ENCODE measurements around the gene ZNF652.

ZNF652 gene

DNA sequence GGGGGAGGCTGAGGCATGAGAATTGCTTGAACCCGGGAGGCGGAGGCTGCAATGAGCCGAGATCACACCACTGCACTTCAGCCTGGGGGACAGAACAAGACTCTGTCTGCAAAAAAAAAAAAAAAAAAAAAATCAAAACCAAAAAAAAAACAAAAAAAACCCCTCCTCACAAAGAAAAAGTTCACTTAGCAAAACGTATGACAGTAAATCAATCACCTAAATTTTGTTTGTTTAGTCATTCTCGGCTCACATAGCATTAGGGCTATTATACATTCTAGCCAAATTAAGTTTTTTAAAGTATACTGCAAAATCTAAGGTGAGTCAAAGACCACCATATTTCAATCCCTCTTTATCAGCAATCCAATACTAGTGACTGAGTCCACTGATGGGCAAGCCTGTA, 5.7 kb downstream of the ZNF652 start:
- DNase-seq, result no peak

DNA sequence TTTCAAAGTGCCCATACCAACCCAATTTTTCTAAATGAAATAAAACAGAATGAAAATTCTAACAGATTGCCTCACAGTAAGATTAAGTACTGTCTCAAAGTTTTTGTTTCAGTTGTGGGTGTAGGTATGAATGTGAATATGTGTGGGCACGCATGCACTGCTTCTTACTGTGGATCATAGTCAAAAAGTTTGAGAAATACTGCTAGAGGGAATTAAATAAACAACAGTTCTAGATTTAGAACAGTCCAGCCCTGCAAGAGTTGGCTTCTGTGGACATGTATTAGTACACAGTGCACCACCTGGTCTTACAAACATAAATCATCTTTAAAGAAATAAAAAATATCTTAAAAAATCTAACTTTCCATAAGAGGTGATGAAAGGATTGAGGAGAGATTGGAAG, 8.4 kb downstream of the ZNF652 start:
- no peak for DNase-seq

DNA sequence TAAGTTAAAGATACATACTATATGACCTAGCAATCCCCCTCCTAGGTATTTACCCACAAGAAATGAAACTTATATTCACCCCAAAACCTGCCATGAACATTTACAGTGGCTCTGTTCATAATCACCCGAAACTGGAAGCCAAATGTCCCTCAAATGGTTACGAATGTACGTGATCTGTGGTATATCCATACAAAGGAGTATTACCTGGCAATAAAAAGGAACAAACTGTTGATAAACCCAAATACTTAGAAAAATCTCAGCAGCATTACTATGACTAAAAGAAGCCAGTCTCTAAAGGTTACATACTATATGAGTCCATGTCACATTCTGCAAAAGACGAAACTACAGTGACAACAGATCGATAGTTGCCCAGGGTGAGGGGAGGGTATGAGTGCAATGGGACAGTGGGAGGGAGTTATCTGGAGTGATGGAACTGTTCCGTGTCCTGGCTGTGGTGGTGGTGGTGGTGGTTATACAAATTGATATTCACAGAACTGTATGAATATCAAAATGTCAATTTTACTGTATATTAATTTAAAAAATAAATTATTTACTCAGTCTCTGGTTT, 9.4 kb downstream of the ZNF652 start:
- no peak for DNase-seq

DNA sequence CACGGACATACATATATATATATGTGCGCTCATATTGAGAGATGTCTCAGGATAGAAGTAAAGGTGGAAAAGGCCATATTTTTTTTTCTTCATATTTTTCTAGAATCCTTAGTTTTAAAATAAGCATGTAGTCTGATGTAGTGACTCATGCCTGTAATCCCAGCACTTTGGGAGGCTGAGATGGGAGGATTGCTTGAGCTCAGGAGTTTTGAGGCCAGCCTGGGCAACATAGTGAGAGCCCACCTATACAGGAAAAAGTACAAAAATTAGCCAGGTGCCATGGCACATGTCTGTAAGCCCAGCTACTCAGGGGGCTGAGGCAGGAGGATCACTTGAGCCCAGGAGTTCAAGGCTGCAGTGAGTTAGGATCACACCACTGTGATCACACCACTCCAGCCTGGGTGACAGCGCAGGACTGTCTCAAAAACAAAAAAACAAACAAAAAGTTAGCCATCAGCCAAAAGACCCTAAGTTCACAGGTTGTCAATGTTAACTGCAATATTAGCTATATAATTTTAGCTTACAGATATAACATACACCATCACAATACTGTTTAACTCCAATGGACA, 10.4 kb downstream of the ZNF652 start:
- no peak for DNase-seq

DNA sequence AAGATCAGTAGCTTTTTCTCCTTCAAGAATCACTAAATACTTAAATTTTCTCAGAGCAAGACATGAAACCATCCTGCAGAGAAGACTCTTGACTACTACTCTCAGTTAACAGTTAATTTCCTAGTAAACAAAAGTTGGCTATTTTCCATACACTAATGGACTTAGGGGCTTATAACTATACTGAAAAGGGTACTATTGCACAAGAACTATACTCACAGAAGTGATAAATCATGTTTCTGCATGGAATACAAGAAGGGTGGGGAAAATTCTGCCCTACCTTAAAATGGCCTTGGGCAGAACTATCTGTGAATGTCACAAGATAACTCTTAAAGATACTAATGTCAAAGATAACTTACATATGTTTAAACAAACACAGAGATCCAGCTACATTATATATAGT, 12.5 kb downstream of the ZNF652 start:
- peak; percentile 21 for DNase-seq

DNA sequence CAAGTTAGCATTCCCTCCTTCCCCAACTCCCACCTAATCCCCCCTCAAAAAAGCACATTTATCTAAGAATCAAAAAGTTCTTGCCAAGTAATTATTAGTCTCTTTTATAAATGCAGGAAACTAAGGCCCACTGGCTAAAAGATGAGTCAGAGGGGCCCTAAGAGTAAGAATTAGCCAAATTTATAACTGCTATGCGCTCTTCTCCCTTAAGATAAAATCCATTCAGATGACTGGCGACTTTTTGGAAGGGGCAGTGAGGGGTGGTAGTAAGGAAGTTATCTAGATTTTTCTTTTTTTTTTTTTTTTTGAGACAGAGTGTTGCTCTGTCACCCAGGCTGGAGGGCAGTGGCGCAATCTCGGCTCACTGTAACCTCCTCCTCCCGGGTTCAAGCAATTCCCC, 17.1 kb downstream of the ZNF652 start:
- no peak for DNase-seq

DNA sequence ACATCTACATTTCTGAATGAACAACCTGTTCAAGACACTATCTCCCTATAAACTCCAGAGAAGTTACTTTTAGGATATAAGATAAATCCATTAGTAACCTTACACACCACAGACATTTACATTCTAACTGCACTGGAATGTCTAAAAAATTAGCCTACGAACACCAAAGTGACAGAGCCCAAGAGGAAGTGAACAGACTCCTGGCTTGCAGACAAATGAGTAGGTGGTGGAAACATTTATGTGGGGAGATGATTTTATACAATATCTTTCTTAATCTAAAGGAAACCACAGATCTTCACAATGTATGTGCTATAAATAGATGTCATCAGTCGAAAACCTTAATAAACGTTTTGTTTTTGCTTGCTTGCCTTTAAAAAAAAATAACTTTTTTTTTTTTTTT, 18.8 kb downstream of the ZNF652 start:
- DNase-seq, result no peak

DNA sequence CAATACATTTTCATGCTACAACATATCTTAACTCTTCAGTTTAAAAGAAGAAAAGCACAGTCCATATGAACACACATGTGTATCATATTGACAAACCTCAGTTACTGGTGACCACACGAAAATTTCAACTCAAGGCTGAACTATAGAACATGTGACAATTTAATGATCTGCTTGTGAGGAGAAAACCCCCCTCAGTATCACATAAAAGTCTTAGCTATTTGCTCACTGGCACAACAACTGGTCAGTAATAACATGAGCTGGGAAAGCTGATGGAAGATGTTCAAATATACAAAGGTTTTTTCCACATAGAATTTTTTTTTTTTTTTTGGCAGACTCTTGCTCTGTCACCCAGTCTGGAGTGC, 19.5 kb downstream of the ZNF652 start:
- DNase-seq, result no peak

DNA sequence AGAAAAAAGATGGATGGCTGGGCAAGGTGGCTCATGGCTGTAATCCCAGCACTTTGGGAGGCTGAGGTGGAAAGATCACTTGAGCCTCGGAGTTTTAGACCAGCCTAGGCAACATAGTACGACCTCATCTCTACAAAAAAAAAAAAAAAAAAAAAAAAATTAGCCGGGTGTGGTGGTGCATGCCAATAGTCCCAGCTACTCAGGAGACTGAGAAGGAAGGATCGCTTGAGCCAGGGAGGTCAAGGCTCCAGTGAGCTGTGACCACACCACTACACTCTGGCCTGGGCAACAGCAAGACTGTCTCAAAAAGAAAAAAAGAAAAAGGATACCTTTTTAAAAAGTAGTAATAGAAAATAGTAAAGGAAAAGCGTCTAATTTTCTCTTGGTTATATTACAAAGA, 20.7 kb downstream of the ZNF652 start:
- no peak for DNase-seq

DNA sequence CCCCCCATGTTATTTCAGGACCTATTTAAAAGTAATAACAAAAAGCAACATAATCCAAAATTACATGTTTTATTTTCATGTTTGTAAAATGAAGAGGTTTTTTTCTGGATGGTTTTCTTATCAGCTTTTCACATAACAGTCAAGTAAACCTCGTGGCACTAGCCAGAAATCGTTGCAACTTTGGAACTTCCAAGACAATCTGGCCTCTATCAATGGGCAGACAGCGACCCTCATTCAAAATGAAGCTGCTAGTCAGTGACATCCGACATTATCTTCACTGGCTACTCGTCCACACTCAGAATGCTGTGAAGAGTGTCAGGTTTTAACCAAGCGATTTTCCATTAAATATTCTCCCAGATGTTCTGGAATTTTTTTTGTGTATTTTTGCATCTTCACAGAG, 22.7 kb downstream of the ZNF652 start:
- no peak for DNase-seq

DNA sequence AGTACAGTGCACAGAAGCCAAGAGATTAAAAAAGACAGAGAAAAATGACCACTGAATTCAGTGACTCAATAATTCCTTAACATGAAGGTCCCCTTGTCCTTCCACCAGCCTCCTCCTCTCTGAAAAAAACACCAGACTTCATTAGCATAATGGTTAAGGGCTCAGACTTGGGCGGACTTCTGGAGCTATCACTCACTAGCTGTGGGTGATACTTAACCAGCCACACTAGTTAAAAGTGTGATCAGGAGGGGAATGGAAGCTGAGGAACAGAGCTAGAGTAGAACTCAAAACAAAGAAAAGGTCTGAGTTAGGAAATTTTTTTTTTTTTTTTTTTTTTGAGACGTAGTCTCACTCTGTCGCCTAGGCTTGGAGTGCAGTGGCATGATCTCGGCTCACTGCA, 23.2 kb downstream of the ZNF652 start:
- DNase-seq, result no peak

DNA sequence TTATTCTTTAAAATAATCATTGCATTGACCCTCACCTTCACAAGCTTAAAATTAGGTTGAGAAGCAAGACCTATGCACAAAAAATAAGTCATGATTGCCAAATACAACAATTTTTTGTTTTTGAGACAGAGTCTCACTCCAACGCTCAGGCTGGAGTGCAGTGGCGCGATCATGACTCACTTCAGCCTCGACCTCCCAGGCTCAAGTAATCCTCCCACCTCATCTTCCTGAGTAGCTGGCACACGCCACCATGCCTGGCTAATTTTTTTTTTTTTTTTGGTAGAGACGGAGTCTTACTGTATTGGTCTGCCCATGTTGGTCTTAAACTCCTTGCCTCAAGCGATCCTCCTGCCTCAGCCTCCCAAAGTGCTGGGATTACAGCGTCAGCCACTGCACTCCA, 24.2 kb downstream of the ZNF652 start:
- DNase-seq, result no peak

DNA sequence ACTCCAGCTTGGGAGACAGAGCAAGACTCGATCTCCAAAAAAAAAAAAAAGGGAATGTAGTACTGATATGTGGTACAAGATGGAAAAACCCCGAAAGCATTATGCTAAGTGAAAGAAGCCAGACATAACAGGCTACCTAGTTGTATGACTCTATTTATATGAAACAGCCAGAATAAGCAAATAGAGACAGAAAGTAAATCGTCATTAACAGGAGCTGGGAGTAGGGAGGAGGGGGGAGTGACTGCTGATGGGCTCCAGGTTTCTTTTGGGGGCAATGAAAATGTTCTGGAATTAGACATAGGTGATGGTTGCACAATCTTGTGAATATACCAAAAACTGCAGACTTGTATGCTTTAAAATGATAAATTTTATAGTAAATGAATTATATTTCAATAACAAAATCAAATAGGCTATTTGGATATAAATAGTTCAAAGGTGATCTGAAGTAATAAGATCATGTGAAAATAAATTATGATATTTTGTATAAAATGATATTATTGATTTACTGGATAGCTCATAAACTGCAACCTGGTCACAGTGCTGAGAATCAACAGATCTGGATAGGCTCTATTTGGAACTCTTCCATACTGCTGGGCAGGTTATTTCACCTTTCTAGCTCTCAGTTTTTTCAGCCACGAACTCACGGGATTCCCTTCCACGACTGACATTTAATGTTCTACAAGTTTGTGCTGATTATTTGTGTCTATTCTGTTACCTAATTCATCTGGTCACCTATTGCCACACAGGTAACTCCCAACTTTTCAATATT, 27.1 kb downstream of the ZNF652 start:
- no peak for DNase-seq

DNA sequence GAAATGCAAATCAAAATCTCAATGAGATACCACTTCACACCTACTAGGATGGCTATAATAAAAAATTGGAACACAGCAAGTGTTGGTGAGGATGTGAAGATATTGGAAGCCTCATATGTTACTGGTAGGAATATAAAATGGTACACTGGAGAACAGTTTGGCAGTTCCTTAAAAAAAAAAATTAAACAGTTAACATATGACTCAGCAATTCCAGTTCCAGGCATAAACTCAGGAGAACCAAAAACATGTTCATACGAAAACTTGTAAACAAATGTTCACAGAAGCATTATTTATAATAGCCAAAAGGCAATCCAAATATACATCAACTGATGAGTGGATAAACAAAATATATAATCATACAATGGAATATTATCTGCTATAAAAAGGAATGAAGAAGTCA, 28.2 kb downstream of the ZNF652 start:
- DNase-seq, result no peak

DNA sequence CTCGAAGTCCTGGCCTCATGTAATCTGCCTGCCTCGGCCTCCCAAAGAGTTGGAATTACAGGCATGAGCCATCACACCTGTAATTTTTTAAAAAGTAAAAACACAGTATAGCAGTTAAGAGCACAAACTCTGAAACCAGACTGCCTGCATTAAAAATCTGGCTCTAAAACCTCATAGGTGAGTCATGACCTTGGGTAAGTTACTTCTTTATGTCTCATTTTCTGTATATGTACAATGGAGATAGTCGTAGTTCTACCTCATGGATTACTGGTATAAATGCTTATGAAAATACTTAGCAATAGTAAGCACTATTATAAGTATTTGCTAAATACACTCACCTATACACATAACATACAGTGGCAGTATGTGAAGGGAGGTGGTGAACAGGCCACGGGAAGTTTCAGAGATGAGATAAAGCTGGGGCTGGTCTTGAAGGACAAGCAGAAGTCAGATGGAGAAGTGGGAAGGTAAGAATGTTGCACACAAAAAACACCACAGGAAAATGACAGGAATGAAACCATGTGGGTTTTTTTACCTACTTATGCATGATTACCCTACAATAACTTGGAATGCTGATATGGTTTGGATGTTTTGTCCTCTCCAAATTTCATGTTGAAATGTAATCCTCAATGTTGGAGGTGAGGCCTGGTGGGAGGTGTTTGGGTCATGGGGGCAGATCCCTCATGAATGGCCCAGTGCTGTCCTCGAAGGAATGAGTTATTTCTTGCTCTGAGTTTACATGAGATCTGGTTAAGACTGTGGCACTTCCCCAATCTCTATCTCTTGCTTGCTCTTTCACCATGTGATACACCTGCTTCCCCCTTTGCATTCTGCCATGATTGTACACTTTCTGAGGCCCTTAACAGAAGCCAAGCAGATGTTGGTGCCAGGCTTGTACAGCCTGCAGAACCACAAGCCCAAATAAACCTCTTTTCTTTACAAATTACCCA, 33.9 kb downstream of the ZNF652 start:
- no peak for DNase-seq

DNA sequence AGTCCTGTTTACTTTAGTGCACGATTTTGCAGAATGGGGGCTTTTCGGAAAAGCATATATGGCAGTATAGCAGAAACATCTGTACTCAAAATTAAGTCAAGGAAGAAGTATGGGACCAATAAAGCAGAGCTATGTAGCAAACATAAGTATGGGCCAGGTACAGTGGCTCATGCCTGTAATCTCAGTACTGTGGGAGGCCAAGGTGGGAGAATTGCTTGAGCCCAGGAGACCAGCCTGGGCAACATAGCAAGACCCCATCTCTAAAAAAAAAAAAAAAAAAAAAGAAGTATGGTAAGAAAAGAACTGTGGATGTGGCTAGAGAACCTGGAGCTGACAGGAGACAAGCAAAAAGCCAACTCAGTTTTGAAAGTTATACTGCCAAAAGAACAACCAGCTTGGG, 36.1 kb downstream of the ZNF652 start:
- no peak for DNase-seq

DNA sequence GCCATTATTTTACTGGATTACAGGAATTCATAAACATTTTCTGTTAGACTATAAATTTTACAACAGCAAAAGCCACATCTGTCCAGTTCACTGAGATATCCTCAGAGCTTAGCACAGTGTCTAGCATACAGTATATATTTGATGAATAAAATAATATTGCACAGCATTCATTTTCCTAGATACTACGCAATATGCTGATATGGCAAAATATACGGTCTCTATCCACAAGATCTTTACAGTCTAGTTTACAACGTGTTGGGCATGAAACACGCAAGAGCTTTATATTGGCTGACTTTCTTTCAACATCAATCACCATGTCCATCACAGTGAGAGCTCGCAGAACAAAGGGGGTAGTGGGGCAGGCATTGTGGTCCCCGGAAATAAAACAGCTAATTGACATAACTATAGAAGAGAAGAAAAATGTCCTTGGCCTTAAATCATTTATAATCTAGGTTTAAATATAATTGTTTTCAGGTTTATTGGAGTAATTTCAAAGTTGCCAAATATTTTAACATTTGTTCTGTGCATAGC, 43.5 kb downstream of the ZNF652 start:
- DNase-seq, result no peak

DNA sequence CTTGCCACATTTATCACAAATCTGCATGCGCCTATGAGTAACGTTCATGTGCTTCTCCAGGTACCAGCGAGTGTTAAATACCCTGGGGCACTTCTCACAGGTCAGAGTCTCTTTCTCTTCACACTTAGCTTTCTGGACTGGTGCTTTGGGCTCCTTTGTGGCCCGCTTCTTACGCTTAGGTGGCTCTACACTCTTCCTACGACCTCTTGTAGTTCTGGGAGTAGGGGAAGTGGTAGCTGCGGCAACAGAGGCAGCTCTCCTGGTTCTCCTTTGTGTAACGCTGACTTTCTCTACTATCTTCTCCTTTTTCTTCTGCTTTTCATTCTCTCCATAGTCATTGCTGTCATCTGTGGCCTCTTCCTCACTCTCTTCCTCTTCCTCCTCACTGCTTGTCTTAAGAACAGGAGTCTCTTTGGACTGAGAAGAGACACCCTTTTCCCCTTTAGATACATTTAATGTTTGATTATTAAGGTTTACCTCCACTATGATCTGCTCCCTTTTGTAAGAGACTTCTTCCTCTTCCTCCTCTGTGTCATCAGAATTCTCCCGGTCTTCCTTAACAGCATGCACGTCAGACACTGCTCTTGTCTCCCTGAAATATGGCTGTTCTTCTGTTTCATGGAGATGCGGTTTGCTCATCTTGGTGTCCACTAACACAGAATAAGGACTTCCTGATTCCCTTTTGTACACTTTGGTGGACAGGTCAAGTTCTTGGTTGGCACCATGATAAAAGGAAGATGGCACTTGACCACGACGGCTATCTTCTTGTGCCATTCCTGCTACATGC, 45.0 kb downstream of the ZNF652 start:
- no peak for DNase-seq

DNA sequence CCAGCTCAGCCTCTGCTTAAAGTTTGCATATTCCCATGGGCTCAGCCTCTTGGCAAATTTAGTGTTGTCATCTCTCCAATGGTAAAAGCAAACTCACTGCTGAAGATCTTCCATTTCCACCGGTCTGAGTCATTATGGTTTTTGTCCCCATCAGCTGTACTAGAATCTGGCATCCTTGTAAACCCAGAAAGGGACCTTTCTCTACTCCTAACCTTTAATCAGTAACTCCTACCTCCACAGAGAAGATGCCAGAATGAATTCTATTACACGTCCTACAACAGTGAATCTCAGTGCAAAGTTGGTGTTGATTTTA, 45.8 kb downstream of the ZNF652 start:
- DNase-seq, result no peak

DNA sequence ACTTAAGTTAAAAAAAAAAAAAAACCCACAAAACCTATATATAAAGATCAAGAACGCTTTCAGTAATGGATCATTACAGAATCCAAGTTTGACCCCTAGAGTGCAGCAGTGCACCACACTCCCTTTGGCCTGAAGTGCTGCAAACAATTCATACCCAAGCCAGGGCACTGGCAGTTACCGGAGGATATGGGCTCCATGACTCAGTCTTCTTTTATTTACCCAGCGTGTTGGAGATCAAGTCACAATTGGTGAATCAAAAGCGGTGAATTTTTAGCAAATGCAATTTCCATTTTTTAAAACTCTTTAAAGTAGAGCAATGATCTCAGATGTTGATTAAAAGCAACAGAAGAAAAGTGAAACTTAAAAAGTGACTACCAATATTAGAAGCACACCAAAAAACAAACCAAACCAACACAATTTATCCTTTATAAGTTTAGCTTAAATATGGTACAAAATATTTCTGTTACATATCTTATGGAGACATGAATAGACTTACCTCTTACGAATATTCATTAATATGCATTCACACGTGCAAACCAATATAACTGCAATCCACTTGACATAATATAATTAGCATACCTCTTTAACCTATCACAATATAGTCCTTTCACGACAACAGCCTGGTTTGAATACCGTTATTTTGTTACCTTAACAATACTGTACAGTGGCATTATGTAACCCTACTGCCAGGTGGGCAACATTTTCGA, 46.3 kb downstream of the ZNF652 start:
- peak; percentile 69 for DNase-seq

DNA sequence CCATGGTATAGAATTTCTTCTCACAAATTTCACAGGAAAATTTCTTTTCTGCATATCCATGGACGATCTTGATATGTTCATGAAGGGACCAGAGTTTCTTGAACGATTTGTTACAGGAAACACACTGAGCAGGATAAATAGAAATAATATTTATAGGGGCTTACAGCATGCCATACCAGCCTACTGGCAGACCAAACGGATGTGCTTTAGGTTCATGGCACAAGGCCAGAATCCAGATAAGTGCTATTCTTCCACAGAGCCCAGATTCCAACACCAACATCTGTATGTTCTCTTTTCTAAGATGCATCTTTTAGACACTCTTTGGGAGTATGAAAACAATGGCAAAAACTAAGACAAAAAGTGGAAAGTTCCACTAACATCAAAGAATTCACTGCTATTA, 49.3 kb downstream of the ZNF652 start:
- no peak for DNase-seq

DNA sequence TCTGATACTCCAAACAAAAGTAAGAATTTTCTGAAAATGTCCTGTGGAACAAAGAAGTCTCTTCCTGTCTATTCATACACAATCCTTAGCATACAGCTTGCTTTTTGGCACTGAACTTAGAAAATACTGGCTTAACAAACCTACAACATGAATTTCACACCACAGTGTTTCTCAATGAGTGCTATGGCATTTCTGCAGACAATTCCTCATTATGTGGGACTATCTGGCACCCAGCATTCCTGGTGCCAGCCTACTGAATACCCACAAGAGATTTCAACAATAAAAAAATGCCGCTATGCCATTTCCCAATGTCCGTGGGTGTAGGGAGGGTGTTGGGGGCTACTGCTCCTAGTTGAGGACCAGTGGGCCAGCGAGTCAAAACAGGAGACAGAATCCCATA, 62.1 kb downstream of the ZNF652 start:
- DNase-seq, result no peak

Data from NCI-H69 (cell line).